Common myeloid progenitor, CD34-positive (primary cell): Measurements from ENCODE around the gene MYLK4.

Source experiments
- CTCF ChIA-PET: fragments of 350-600 bp; sonication (Branson Sonifier 250); formaldehyde crosslinking; loops from one replicate; lab custom pipeline; 2021; ENCODE audit warnings: antibody characterized with exemption; lab: Charles Lee
- POLR2A ChIA-PET: fragments of 350-600 bp; sonication (Branson Sonifier 250); formaldehyde crosslinking; loops from one replicate; lab custom pipeline; 2021; ENCODE audit warnings: antibody characterized with exemption; lab: Charles Lee
- DNase-seq, 3 donors: peaks; one replicate each; pipeline versions ENCODE4 v3.0.0 to v3.0.0-alpha.2; 2013
- H3K27ac ChIP-seq, 2 experiments: 1 replicate in 1 of 2; 2 replicates in 1 of 2; pipeline ENCODE4 v1.7.0; 2013; ENCODE audit warnings: inconsistent platforms in 2 of 2, low read length in 2 of 2, mild to moderate bottlenecking in 2 of 2, low read depth in 1 of 2, moderate library complexity in 1 of 2; ENCODE audit not compliant: severe bottlenecking in 2 of 2, insufficient read depth in 1 of 2, poor library complexity in 1 of 2
- H3K27me3 ChIP-seq, 5 experiments: replicated peaks in 2 of 5; 1 replicate in 3 of 5; 2 replicates in 2 of 5; pipeline versions ENCODE4 v1.6.1 to v1.7.0; 2013; ENCODE audit warnings: low read length in 4 of 5, mild to moderate bottlenecking in 2 of 5, moderate library complexity in 2 of 5, inconsistent platforms in 1 of 5; ENCODE audit not compliant: insufficient read depth in 5 of 5, control insufficient read depth in 4 of 5
- H3K36me3 ChIP-seq, 4 experiments: 1 replicate in 2 of 4; 2 replicates in 2 of 4; pipeline versions ENCODE4 v1.6.1 to v1.7.0; 2013; ENCODE audit warnings: low read length in 3 of 4, control low read depth in 1 of 4, mild to moderate bottlenecking in 1 of 4; ENCODE audit not compliant: control insufficient read depth in 4 of 4, insufficient read depth in 4 of 4
- H3K4me1 ChIP-seq, 4 experiments: 1 replicate in 3 of 4; 2 replicates in 1 of 4; pipeline versions ENCODE4 v1.6.1 to v1.7.1; 2013; ENCODE audit warnings: low read length in 3 of 4, mild to moderate bottlenecking in 3 of 4, control low read depth in 1 of 4, inconsistent platforms in 1 of 4, moderate library complexity in 1 of 4; ENCODE audit not compliant: control insufficient read depth in 4 of 4, insufficient read depth in 4 of 4; ENCODE audit errors: control extremely low read depth in 1 of 4
- H3K4me3 ChIP-seq, 7 experiments: 1 replicate in 4 of 7; 2 replicates in 3 of 7; pipeline versions ENCODE4 v1.5.1 to v1.7.0; 2013; ENCODE audit warnings: mild to moderate bottlenecking in 7 of 7, low read length in 6 of 7, moderate library complexity in 6 of 7, inconsistent platforms in 2 of 7, low read depth in 2 of 7, control low read depth in 1 of 7; ENCODE audit not compliant: insufficient read depth in 4 of 7, control insufficient read depth in 1 of 7; ENCODE audit errors: extremely low read depth in 1 of 7
- H3K9me3 ChIP-seq, 5 experiments: 1 replicate in 4 of 5; 2 replicates in 1 of 5; pipeline versions ENCODE4 v1.6.1 to v1.7.1; 2013; ENCODE audit warnings: low read length in 4 of 5, mild to moderate bottlenecking in 2 of 5, inconsistent platforms in 1 of 5, low read depth in 1 of 5, moderate library complexity in 1 of 5; ENCODE audit not compliant: control insufficient read depth in 4 of 5, insufficient read depth in 2 of 5; ENCODE audit errors: control extremely low read depth in 1 of 5
- WGBS: methylation state at CpG from one replicate; pipeline ENCODE4 v1.1.5; 2013; ENCODE audit not compliant: insufficient coverage; 5-methylcytosine and 5-hydroxymethylcytosine counted together

Gene MYLK4

DNA sequence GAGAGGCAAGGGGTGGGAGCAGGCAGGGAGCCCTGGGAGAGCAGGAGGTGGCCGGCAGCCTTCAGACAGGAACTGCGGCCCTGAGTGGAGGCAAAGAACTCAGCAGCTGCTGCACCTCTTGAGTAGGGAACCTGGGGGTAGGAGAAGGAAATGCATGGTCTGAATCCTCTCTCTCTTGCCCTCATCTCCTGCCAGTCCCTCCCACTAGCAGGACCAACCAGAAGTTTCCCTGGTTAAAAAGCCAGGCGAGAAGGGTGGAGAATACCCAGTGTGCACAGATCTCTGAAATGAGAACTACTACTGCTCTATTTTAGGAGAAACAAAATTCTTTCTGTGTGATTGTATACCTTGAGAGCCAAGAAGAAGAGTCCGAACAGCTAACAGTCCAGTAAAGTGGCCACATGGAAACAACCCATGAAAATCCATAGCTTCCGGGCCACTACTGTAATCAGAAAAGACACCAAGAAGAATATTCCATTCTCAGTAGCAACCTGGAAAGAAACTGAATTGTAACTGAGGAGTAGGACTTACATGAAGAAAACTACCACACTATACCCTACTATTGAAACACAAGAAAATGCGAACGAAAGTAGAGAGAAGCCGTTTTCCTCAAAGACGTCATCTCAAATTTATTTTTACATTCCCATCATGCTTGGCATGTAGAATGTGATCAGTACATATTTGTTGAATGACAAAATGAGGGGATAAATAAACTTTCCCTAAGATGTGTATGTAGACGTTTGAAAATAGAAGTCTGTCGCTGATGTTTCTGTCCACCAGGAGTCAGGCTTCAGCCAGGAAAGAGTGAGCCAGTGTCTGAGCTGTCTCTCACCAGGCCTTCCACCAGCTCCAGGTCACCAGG is 40.1 kb upstream of the MYLK4 start:
- ChIA-PET CTCF (interaction anchor here (0.7 to 6.7 kb wide), 54 partner anchors 8 to 471 kb away, joined by 3 to 116 read pairs (median 7); partner anchors contain the start of genes MYLK4 and SERPINB1), POLR2A (interaction anchor here (0.6 to 2.5 kb wide), 12 partner anchors 10 to 328 kb away, joined by 3 to 23 read pairs (median 3); partner anchors contain the start of genes BPHL, SERPINB1 and WRNIP1)
- H3K4me3 ChIP-seq: peak overlapping the region in 1 of 7 experiments; percentile 25
- H3K36me3 ChIP-seq: peaks cover 0 to 20% (median 13%) of the 10 kb centered on the region in 4 experiments
- H3K9me3 ChIP-seq: no peaks in the 10 kb centered on the region
- DNase-seq: peak; percentile 87 to 89 (median 89)
- H3K27me3 ChIP-seq: no peaks in the 10 kb centered on the region
- peaks cover 19 to 65% (median 54%) of the 10 kb centered on the region in 4 experiments for H3K4me1 ChIP-seq
- WGBS: 36% methylated on average over 5 of the region's 11 CpGs
- H3K27ac ChIP-seq: peak overlapping the region; percentile 22 to 66

DNA sequence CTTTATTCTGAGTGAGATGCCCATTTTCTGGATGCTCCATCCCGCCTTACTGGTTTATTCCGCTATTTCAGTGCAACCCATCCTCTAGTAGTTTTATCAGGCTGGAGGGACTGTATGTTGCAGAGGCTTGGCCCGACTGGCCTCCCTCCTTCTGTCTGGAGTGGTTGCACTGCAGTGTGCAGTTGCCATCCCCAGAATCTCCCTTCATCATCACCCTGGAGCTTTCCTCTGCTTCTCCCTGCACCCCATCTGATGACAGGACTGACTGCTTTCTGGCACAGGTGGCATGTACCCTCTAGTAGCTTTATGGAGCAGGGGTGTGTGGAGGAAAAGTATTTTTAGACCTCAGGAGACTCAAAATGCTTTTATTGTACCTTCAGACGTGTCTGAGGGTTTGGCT is 35.5 kb upstream of the MYLK4 start:
- peaks cover 15 to 69% (median 52%) of the 10 kb centered on the region in 4 experiments for H3K4me1 ChIP-seq
- CTCF ChIA-PET: interaction anchor here (6.6 to 12.0 kb wide), 2 partner anchors 16 to 56 kb away, joined by 50 to 192 read pairs; partner anchors contain the start of genes SERPINB1 and WRNIP1
- no peaks in the 10 kb centered on the region for H3K27me3 ChIP-seq
- H3K4me3 ChIP-seq: no peak overlapping the region
- peak overlapping the region in 1 of 2 experiments; percentile 44 for H3K27ac ChIP-seq
- no peak for DNase-seq
- 90% methylated on average over 4 of the region's 4 CpGs for WGBS
- H3K9me3 ChIP-seq: no peaks in the 10 kb centered on the region
- POLR2A ChIA-PET: interaction anchor here (0.9 kb wide), 1 partner anchor 21 kb away, joined by 3 read pairs; the partner anchor contains the start of gene WRNIP1
- H3K36me3 ChIP-seq: peaks cover 0 to 60% (median 27%) of the 10 kb centered on the region in 4 experiments

DNA sequence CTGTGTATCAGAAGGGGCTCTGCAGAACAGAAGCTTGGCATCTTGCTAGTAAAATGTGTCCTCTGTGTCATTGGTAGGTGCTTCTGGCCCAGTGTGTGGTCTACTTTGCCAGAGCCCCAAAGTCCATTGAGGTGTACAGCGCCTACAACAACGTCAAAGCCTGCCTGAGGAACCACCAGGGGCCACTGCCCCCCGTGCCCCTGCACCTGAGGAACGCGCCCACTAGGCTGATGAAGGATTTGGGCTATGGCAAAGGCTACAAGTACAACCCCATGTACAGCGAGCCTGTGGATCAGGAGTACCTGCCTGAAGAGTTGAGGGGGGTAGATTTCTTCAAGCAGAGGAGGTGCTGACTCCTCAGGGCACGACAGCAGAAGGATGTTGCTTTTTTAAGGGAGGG is 34.2 kb upstream of the MYLK4 start:
- 90% methylated on average over 7 of the region's 7 CpGs for WGBS

DNA sequence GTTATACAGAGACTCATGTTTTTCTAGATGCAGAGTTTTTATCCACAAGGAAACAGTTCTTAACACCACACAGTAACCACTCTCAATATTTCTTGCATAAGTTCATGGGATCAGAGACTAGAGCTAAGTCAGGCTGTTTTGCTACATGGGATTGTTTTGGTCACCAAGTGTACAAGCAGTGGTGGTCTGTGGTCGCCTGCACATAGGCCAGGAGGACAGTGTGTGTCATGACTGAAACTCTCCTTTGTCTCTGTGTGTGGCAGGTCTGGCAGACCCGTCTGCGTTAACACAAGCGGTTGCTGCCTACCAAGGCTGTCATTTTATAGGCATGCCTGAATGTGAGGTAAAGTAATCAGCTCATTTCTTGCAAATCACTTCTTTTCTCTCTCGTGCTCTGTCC is 33.3 kb upstream of the MYLK4 start:
- H3K36me3 ChIP-seq: peaks cover 0 to 79% (median 42%) of the 10 kb centered on the region in 4 experiments
- peak in 2 of 3 donors; percentile 52 to 68 for DNase-seq
- WGBS: 61% methylated on average over 2 of the region's 5 CpGs
- H3K9me3 ChIP-seq: no peaks in the 10 kb centered on the region
- peaks cover 15 to 55% (median 39%) of the 10 kb centered on the region in 4 experiments for H3K4me1 ChIP-seq
- peak overlapping the region; percentile 71 to 78 for H3K27ac ChIP-seq
- POLR2A ChIA-PET: interaction anchor here (0.6 to 1.6 kb wide), 6 partner anchors 18 to 279 kb away, joined by 3 to 5 read pairs (median 3); partner anchors contain the start of genes SERPINB1 and WRNIP1
- CTCF ChIA-PET: interaction anchor here (0.8 to 12.0 kb wide), 21 partner anchors 9 to 231 kb away, joined by 3 to 192 read pairs (median 4); partner anchors contain the start of genes SERPINB1 and WRNIP1
- peak overlapping the region in 4 of 7 experiments; percentile 0 to 30 (median 14) for H3K4me3 ChIP-seq
- H3K27me3 ChIP-seq: no peaks in the 10 kb centered on the region

More for the DNA sequence above, 34.2 kb upstream of the MYLK4 start:
- CTCF ChIA-PET: interaction anchor here (0.6 to 12.0 kb wide), 13 partner anchors 8 to 282 kb away, joined by 3 to 192 read pairs (median 5); partner anchors contain the start of genes SERPINB1 and WRNIP1
- H3K9me3 ChIP-seq: no peaks in the 10 kb centered on the region
- H3K27me3 ChIP-seq: no peaks in the 10 kb centered on the region
- H3K4me3 ChIP-seq: peak overlapping the region in 1 of 7 experiments; percentile 38
- H3K36me3 ChIP-seq: peaks cover 0 to 72% (median 36%) of the 10 kb centered on the region in 4 experiments
- H3K4me1 ChIP-seq: peaks cover 15 to 58% (median 40%) of the 10 kb centered on the region in 4 experiments
- H3K27ac ChIP-seq: peak overlapping the region in 1 of 2 experiments; percentile 78
- POLR2A ChIA-PET: interaction anchor here (1.2 kb wide), 1 partner anchor 55 kb away, joined by 3 read pairs; no protein-coding TSS in a partner anchor
- DNase-seq: no peak

DNA sequence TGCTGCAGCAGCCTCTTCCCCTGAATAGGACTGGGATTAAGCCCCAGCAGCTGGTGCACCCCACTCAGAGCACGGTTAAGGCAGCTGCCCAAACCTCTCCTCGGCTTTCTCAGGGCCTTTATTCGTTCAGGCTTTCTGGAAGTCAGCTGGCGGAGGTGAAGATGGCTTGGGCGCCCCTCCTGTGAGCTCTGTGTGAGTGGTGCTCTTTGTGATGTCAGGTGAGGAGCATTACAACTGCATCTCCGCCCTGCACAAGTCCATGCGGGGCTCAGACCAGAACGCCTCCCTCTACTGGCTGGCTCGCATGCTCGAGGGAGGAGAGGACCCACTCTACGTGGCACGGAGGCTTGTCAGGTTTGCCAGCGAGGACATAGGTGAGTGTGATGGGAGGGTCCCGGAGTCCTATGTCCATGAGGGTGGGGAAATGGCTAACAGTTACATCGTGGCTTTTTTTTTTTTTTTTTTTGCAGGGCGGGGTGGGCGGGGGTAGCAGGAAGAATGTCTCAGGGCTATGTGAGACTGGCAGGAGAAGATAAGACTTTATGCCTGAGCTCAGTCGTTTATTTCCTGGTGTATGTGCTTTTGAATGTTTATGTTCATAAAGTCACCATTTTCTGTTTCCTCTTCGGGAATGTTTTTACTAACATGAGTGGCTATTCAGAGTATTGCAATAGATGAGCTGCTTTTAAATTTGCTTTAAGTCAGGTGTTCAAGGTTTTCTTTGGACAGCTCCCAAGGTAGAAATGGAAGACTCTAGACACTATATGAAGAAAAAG is 32.7 kb upstream of the MYLK4 start:
- Histone ChIP-seq H3K9me3 (no peaks in the 10 kb centered on the region), H3K27ac (peak overlapping the region; percentile 71 to 78), H3K27me3 (no peaks in the 10 kb centered on the region), H3K4me1 (peaks cover 15 to 55% (median 39%) of the 10 kb centered on the region in 4 experiments), H3K36me3 (peaks cover 5 to 86% (median 44%) of the 10 kb centered on the region in 4 experiments), H3K4me3 (peak overlapping the region in 3 of 7 experiments; percentile 30 to 49 (median 46))
- ChIA-PET CTCF (interaction anchor here (0.7 to 12.0 kb wide), 29 partner anchors 8 to 232 kb away, joined by 3 to 192 read pairs (median 4); partner anchors contain the start of genes MYLK4, SERPINB1 and WRNIP1), POLR2A (interaction anchor here (0.6 to 1.6 kb wide), 7 partner anchors 14 to 280 kb away, joined by 3 to 5 read pairs (median 3); partner anchors contain the start of genes SERPINB1 and WRNIP1)
- WGBS: 13% methylated on average over 11 of the region's 19 CpGs
- peak; percentile 75 to 95 (median 90) for DNase-seq

DNA sequence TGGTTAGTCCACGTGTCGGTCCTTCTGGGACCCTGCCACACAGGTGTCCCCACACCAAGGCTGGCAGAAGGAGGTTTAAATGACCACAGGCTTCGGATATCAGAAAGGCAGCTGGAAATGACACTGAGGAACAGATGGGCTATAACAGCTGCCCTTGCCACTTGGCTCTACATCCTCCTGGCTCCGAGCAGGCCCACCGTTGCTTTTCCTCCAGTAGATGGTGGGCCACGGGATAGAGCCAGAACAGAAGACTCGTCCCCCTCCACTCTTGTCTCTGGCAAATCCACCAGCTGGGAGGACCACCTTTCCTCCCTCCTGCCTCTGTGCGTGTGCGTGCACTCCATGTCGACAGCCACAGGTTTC is 32.1 kb upstream of the MYLK4 start:
- no peaks in the 10 kb centered on the region for H3K27me3 ChIP-seq
- ChIA-PET POLR2A (interaction anchor here (0.5 to 1.6 kb wide), 7 partner anchors 14 to 228 kb away, joined by 3 to 5 read pairs (median 3); partner anchors contain the start of genes SERPINB1 and WRNIP1), CTCF (interaction anchor here (0.7 to 12.0 kb wide), 21 partner anchors 9 to 206 kb away, joined by 3 to 192 read pairs (median 4); partner anchors contain the start of genes MYLK4, SERPINB1 and WRNIP1)
- no peaks in the 10 kb centered on the region for H3K9me3 ChIP-seq
- H3K4me3 ChIP-seq: peak overlapping the region in 3 of 7 experiments; percentile 30 to 49 (median 46)
- 19% methylated on average over 10 of the region's 10 CpGs for WGBS
- peaks cover 15 to 58% (median 39%) of the 10 kb centered on the region in 4 experiments for H3K4me1 ChIP-seq
- peak overlapping the region; percentile 46 to 76 for H3K27ac ChIP-seq
- peaks cover 6 to 88% (median 46%) of the 10 kb centered on the region in 4 experiments for H3K36me3 ChIP-seq
- DNase-seq: peak in 2 of 3 donors; percentile 52 to 66
